HG03175 (cell line): Measurements from ENCODE around the gene LRRC2.

Experiments
- ATAC-seq: cut with Tn5 transposase; IDR thresholded peaks from one replicate; pipeline ENCODE4 v1.9.1; 2021; ENCODE audit warnings: mild to moderate bottlenecking, moderate library complexity; ENCODE audit not compliant: unreplicated experiment

LRRC2 gene

GRCh38 chr3:46482632-46483350 is 83.3 kb downstream of the LRRC2 start:
- no peak for ATAC-seq

DNA sequence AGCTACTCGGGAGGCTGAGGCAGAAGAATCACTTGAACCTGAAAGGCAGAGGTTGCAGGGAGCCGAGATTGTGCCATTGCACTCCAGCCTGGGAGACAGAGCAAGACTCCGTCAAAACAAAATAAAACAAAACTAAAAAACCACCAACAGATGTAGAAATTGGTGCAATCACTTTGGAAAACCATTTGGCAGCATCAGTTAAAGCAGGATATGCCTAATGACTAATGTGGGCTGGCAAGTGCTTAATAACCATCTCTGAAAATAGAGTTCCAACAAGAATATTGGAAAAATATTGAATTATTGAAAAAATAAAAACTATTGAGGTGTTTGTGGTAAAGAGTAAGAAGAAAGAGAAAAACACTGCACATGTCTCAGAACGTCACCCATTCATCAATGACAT is 84.5 kb downstream of the LRRC2 start:
- no peak for ATAC-seq

DNA sequence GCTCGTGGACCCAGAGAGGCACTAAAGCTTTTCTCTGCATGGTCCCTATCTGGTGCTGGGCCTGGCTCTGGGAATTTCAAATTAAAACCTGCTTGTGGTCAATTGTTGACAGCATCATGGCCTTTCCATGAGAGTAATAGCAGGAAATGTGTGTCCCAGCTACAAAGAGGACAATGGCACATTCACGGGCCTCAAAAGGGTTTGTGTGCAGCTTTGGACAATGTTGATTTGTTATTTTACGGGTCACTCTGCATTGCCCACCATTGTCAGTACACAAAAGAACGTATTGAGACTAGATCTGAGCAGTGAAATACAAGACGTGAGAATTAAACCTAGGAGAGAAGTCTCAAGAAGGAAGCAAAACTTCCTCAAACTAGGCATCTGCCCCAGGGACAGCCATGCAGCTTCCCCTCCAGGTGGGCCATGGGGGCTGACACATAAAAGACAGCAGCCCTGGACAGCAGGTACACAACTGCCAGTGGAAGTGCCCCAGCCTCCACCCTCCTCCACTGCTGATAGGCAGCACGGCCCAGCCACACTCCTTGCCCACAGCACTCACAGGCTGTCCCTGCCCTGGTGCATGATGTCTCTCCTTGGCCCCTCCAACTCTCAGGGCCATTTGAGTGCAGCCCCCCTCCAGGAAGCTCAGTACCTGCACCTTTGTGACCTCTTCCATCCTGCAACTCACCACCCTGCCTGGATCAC is 85.5 kb downstream of the LRRC2 start:
- no peak for ATAC-seq

DNA sequence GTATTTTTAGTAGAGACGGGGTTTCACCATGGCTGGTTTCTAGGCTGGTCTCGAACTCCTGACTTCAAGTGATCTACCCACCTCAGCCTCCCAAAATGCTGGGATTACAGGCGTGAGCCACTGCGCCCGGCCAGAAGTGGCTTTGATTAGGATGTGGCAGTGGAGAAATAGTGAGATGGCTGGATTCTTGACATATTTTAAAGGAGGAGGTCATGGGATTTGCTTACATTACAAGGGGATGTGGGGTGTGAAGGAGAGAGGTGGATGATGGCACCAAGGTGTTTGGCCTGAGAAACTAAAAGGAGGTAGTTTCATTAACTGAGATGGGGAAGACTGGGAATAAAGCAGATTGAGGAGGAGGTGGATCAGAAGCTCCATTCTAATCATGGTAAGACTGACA is 86.4 kb downstream of the LRRC2 start:
- ATAC-seq = no peak

DNA sequence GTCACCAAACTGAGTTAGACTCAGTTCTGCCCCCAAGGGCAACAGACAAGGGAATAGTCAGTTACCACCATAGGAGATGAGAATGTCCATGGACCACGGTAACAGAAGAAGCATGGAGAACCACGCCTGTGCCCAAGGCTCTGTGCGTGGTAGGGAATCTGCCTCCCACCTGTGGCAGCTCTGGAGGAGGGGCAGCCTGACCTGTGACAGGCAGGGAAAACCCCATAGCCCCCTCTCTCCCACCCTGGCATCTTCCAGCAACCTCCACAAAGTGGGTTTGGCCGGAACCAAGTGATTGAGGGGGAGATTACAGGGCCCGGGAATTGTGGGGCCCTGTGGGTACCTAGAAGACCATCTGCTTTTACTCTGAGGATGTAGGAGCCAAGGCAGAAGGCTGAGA is 87.1 kb downstream of the LRRC2 start:
- ATAC-seq = no peak

- ATAC-seq = no peak
Observed at GRCh38 chr3:46478341-46478740, 87.8 kb downstream of the LRRC2 start.

DNA sequence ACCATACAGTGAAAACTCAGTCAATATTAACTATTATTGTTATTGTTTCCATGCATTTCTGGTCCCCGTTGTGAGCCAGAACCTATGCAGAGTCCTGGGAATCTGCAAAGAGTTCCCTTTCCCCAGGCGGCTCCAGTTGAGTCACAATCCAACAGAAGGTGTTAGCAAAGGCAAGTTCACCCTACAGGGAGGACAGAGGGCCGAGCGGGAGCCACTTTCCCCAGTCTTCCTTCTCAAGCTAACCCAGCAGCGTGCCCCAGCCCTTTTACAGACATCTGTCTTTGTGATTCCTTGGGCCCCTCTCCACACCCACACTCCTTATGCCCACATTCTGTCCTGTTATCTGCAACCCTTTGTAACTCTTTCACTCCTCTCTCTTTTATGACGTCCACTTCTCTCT is 88.3 kb downstream of the LRRC2 start:
- no peak for ATAC-seq

- ATAC-seq = no peak
Observed at GRCh38 chr3:46477145-46477544, 89.0 kb downstream of the LRRC2 start.

GRCh38 chr3:46472736-46473135 is 93.4 kb downstream of the LRRC2 start:
- no peak for ATAC-seq

GRCh38 chr3:46471371-46471914 is 94.7 kb downstream of the LRRC2 start:
- ATAC-seq = no peak

DNA sequence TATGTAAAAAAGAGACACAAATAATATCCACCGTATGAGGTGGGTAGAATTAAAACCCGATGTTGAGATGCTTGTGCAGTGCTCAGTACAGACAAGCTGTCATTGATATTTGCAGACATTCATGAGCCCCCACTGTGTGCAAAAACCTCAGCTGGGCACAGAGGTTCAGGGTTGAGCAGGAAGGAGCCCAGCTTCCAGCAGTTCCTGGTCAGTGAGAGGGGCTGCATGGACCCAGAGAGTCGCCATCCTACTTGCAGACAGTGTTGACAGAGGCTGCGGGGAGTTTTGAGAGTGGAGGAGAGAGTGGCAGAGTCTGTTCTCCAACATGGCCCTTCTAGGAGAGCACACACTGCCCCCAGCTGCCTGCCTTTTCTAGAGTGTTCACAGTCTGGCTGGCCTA is 95.3 kb downstream of the LRRC2 start:
- no peak for ATAC-seq

DNA sequence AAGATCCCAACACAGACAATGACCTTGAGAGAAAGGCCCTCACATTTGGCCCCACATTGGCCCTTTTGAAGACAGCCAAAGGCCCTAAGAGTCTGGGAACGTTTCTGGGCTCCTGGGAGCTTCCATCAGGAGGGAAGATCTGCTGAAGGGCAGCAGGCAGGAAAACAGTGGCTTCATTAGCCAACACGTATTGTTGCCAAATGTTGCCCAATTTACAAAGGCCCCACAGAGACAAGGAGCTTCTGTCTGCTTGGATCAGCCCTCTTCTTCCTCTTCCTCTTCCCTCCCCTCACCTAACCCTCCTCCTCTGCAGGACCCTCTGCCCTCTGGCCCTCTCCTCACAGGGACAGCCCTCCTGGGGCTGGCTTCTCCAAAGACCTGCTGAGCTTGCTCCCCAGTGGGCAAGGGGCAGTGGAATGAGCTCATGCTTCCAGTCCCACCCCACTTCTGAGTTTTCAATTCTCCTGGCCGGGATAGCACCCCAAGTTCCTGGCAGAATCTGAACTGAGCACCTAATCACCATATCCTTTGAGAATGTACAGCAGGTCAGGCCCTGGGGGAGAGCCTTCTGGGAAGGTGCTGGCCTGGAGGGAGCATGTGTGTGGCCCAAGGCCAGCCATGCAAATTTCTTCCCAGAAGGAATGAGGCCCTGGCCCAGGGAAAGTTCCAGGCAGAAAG is 96.3 kb downstream of the LRRC2 start:
- no peak for ATAC-seq

- no peak for ATAC-seq
Observed at GRCh38 chr3:46468753-46469600, 97.1 kb downstream of the LRRC2 start.

- ATAC-seq = no peak
Observed at GRCh38 chr3:46467562-46467961, 98.5 kb downstream of the LRRC2 start.

DNA sequence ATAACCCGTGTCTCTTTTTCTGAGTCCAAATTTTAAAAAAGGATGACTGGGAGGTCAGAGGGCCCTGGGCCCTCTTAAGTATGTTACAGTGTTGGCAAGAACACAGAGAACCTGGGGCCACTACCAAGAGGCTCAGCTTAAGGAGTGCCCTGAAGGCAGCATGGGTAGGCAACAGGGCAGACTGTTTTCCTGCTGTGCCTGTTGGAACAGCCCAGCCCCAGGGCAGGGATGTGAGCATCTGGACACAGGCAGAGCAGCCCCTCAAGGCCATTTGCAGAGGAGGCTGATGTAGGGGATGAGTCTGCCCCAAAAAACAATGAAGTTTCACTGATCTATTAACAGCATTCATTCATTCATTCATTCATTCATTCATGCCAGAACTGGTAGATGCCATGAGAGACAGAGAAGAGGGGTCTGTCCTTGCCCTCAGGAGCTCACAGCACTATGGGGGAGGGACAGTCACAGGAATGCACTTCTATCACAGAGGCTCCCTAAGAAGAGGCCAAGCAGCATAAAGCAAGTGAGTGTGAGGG is 99.2 kb downstream of the LRRC2 start:
- ATAC-seq = no peak

- no peak for ATAC-seq
Observed at GRCh38 chr3:46466273-46466672, 99.8 kb downstream of the LRRC2 start.
